ENCODE results near the gene ACP3.

Gene ACP3

GRCh38 chr3:132317229-132317948 is at the start of gene ACP3:
TSS of gene ACP3 (plus strand) at chr3:132317407. CDS start at chr3:132317457, 50 bp downstream.
- TF ChIP-seq, protein P1, sequence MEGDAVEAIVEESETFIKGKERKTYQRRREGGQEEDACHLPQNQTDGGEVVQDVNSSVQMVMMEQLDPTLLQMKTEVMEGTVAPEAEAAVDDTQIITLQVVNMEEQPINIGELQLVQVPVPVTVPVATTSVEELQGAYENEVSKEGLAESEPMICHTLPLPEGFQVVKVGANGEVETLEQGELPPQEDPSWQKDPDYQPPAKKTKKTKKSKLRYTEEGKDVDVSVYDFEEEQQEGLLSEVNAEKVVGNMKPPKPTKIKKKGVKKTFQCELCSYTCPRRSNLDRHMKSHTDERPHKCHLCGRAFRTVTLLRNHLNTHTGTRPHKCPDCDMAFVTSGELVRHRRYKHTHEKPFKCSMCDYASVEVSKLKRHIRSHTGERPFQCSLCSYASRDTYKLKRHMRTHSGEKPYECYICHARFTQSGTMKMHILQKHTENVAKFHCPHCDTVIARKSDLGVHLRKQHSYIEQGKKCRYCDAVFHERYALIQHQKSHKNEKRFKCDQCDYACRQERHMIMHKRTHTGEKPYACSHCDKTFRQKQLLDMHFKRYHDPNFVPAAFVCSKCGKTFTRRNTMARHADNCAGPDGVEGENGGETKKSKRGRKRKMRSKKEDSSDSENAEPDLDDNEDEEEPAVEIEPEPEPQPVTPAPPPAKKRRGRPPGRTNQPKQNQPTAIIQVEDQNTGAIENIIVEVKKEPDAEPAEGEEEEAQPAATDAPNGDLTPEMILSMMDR (IDR thresholded peaks at IDR 0.05; ENCODE audit: borderline replicate concordance, insufficient read depth, low read depth, low read length) = no peak
- H3K4me3 ChIP-seq (ENCODE audit: low read depth, low read length) = no peak within 1 kb of the TSS

GRCh38 chr3:132268956-132269355 is 48.3 kb upstream of the ACP3 start:
- TF ChIP-seq, protein P1 (IDR thresholded peaks at IDR 0.05; ENCODE audit: borderline replicate concordance, insufficient read depth, low read depth, low read length) = peak; percentile 29; the same call in 1 of the 2 replicates
- H3K4me3 ChIP-seq (ENCODE audit: low read depth, low read length) = no peak overlapping the region

- no peak overlapping the region for H3K4me3 ChIP-seq (ENCODE audit: low read depth, low read length)
- TF ChIP-seq, protein P1 (IDR thresholded peaks at IDR 0.05; ENCODE audit: borderline replicate concordance, insufficient read depth, low read depth, low read length) = no peak
Observed at GRCh38 chr3:132273036-132273435, 44.2 kb upstream of the ACP3 start.

- H3K4me3 ChIP-seq (ENCODE audit: low read depth, low read length) = no peak overlapping the region
- TF ChIP-seq, protein P1 (IDR thresholded peaks at IDR 0.05; ENCODE audit: borderline replicate concordance, insufficient read depth, low read depth, low read length) = no peak
Observed at GRCh38 chr3:132276228-132276906, 40.8 kb upstream of the ACP3 start.

DNA sequence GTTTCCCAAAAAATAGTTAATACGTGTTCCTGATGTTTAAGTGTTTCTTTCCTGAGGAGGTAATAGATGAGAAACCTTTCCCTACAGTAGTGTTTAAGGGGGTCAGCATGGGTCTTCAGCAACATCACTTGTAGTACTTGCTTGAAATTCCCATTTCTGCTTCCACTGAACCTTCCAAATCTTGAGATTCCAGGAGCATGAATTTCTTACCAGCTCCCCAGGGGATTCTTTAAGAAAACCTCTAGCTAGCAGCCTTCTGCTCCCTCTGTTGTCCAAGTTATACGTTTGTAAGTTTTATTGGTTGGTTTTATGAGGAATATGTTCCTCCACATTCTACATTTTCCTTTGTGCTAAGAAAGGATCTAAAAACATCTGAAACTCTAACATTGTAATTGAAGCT is 38.2 kb upstream of the ACP3 start:
- TF ChIP-seq, protein P1 (IDR thresholded peaks at IDR 0.05; ENCODE audit: borderline replicate concordance, insufficient read depth, low read depth, low read length) = no peak

DNA sequence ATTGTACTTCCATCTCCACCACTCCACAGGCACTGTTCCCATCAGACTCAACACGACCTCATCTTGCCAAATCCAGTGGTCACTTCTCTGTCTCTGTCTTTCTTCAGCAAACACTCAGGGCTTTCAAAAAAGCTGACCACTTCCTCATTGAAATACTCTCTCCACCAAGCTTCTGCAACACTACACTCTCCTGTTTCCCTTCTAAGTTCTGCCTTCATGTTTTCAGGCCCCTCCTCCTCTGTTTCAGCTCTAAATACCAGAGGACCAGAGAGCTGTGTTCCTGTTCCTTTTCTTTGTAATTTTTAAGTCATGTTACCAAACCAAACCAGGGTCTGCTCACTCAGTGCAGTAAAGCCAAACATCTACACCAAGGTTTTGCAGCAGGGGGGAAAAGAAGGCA is 33.8 kb upstream of the ACP3 start:
- no peak overlapping the region for H3K4me3 ChIP-seq (ENCODE audit: low read depth, low read length)
- TF ChIP-seq, protein P1 (IDR thresholded peaks at IDR 0.05; ENCODE audit: borderline replicate concordance, insufficient read depth, low read depth, low read length) = no peak

More for the DNA sequence above, 38.2 kb upstream of the ACP3 start:
- no peak overlapping the region for H3K4me3 ChIP-seq (ENCODE audit: low read depth, low read length)

Measured in GM12875 (cell line).